Endothelial cell of umbilical vein (primary cell): ENCODE measurements around the gene GID4.

Experiments
- CTCF ChIP-seq, 2 donors: IDR thresholded peaks; 1 replicate in 1 of 2; 2 replicates in 1 of 2; pipeline ENCODE4 v1.5.1; 2011; ENCODE audit warnings: low read length in 2 of 2, mild to moderate bottlenecking in 2 of 2, moderate library complexity in 2 of 2, control low read depth in 1 of 2, inconsistent platforms in 1 of 2, low read depth in 1 of 2; ENCODE audit not compliant: insufficient read depth in 1 of 2; ENCODE audit errors: extremely low read depth in 1 of 2
- EZH2 ChIP-seq: IDR thresholded peaks from 2 replicates; pipeline ENCODE4 v1.6.1; 2012; ENCODE audit warnings: borderline replicate concordance, low read depth, mild to moderate bottlenecking, moderate library complexity, low read length, inconsistent platforms; ENCODE audit not compliant: severe bottlenecking
- FOS ChIP-seq: IDR thresholded peaks from 2 replicates; pipeline ENCODE4 v1.6.1; 2011; ENCODE audit warnings: mild to moderate bottlenecking, low read length, moderate library complexity, borderline replicate concordance; ENCODE audit not compliant: insufficient read depth
- POLR2A ChIP-seq: IDR thresholded peaks from 2 replicates; pipeline ENCODE4 v1.6.1; 2012; ENCODE audit warnings: low read depth, mild to moderate bottlenecking, control low read depth, low read length

GRCh38 chr17:18008496-18009268, 30.5 kb upstream of the GID4 start:
- TF ChIP-seq POLR2A, result no peak
- TF ChIP-seq EZH2, result no peak
- no peak for TF ChIP-seq CTCF (IDR thresholded peaks at IDR 0.05; ENCODE audit: extremely low read depth in 1 of 2, insufficient read depth in 1 of 2, low read depth in 1 of 2, low read length in 2 of 2)
- TF ChIP-seq FOS, result no peak
